CD4-positive, CD25-positive, alpha-beta regulatory T cell (primary cell): ENCODE data around the gene L1CAM. TPM values are rescaled to one million over a fixed set of nuclear protein-coding genes. Genes with fewer than 3 reads are reported as not detected.

Source experiments
- ATAC-seq, 2 donors: fragments of 150-1000 bp; cut with Tn5 transposase; one replicate each; pipeline ENCODE4 v1.10.0; 2021; ENCODE audit warnings: low read depth in 2 of 2, moderate number of reproducible peaks in 2 of 2, moderate library complexity in 1 of 2
- DNase-seq, 3 donors: peaks; one replicate each; pipeline versions ENCODE4 v3.0.0 to v3.0.0-alpha.2; 2012 to 2022; ENCODE audit warnings: mixed read lengths in 1 of 3
- H3K27ac ChIP-seq: one replicate; pipeline ENCODE4 v1.7.0; 2013; ENCODE audit warnings: mild to moderate bottlenecking, low read length; ENCODE audit not compliant: insufficient read depth, poor library complexity, severe bottlenecking
- H3K27me3 ChIP-seq: one replicate; pipeline ENCODE4 v1.7.0; 2013; ENCODE audit warnings: low read length; ENCODE audit not compliant: control insufficient read depth, insufficient read depth
- H3K36me3 ChIP-seq: one replicate; pipeline ENCODE4 v1.7.0; 2013; ENCODE audit warnings: mild to moderate bottlenecking, low read length, moderate library complexity; ENCODE audit not compliant: control insufficient read depth, insufficient read depth
- H3K4me1 ChIP-seq: 2 replicates; pipeline ENCODE4 v1.7.0; 2013; ENCODE audit warnings: mild to moderate bottlenecking, low read length; ENCODE audit not compliant: insufficient read depth, control insufficient read depth, poor library complexity, severe bottlenecking
- H3K4me3 ChIP-seq: one replicate; pipeline ENCODE4 v1.7.0; 2013; ENCODE audit warnings: low read depth, mild to moderate bottlenecking, low read length, moderate library complexity
- H3K9me3 ChIP-seq, 2 experiments: 1 replicate in 1 of 2; 2 replicates in 1 of 2; pipeline ENCODE4 v1.7.0; 2013; ENCODE audit warnings: low read length in 2 of 2, mild to moderate bottlenecking in 1 of 2, moderate library complexity in 1 of 2; ENCODE audit not compliant: control insufficient read depth in 2 of 2
- H3K27ac Mint-ChIP-seq, 3 donors: one replicate each; pipeline ENCODE4 v1.8.0; 2020 to 2022; ENCODE audit warnings: mild to moderate bottlenecking in 3 of 3, mixed read lengths in 3 of 3, moderate library complexity in 2 of 3
- H3K27me3 Mint-ChIP-seq: one replicate; pipeline ENCODE4 v1.8.0; 2022; ENCODE audit warnings: mild to moderate bottlenecking, mixed read lengths
- H3K36me3 Mint-ChIP-seq: one replicate; pipeline ENCODE4 v1.8.0; 2020; ENCODE audit warnings: mixed read lengths
- H3K4me1 Mint-ChIP-seq, 4 donors: one replicate each; pipeline ENCODE4 v1.8.0; 2020 to 2022; ENCODE audit warnings: mixed read lengths in 4 of 4, mild to moderate bottlenecking in 1 of 4
- H3K4me3 Mint-ChIP-seq, 4 donors: one replicate each; pipeline ENCODE4 v1.8.0; 2020 to 2022; ENCODE audit warnings: mild to moderate bottlenecking in 4 of 4, mixed read lengths in 4 of 4, moderate library complexity in 3 of 4
- H3K9me3 Mint-ChIP-seq, 7 donors: one replicate each; pipeline ENCODE4 v1.8.0; 2020 to 2022; ENCODE audit warnings: mixed read lengths in 7 of 7, mild to moderate bottlenecking in 3 of 7, moderate library complexity in 2 of 7
- polyA plus RNA-seq, 4 donors: library from polyadenylated mRNA; unstranded; fragments of 300-500 nt; fragmentation: Illumina TruSeq; gene quantifications; one replicate each; pipeline ENCODE4 v1.2.3, GENCODE V29; 2021
- total RNA-seq: library from RNA; stranded (reverse); gene quantifications from one replicate; pipeline ENCODE4 v1.2.3, GENCODE V29; 2022

The L1CAM gene
- total and polyA plus RNA-seq, 5 donors from 2014 or later = 0.67 to 2.1 TPM; not detected in 3

- Mint-ChIP-seq H3K9me3 (peaks cover 0 to 2% (median 0%) of the 10 kb centered on the region in 7 donors), H3K27ac (peak overlapping the region in 1 of 3 donors; percentile 26), H3K36me3 (no peaks in the 10 kb centered on the region), H3K27me3 (no peaks in the 10 kb centered on the region), H3K4me3 (peak overlapping the region in 1 of 4 donors; percentile 63), H3K4me1 (peaks cover 0 to 29% (median 10%) of the 10 kb centered on the region in 4 donors)
- DNase-seq (no peak), ATAC-seq (no peak)
- Histone ChIP-seq H3K4me3 (no peak overlapping the region), H3K9me3 (no peaks in the 10 kb centered on the region), H3K4me1 (peaks cover 35% of the 10 kb centered on the region), H3K27me3 (no peaks in the 10 kb centered on the region), H3K36me3 (peaks cover 7% of the 10 kb centered on the region), H3K27ac (no peak overlapping the region)
These were observed 20.3 kb upstream of the L1CAM start for GRCh38 chrX:153906126-153906917.

GRCh38 chrX:153905481-153906095, 19.6 kb upstream of the L1CAM start:
- peaks cover 4% of the 10 kb centered on the region for H3K27me3 Mint-ChIP-seq
- no peaks in the 10 kb centered on the region for H3K27me3 ChIP-seq
- H3K27ac ChIP-seq = peak overlapping the region; percentile 23
- no peaks in the 10 kb centered on the region for H3K36me3 Mint-ChIP-seq
- no peak overlapping the region for H3K27ac Mint-ChIP-seq
- no peak for ATAC-seq
- no peak overlapping the region for H3K4me3 Mint-ChIP-seq
- peaks cover 42% of the 10 kb centered on the region for H3K4me1 ChIP-seq
- H3K36me3 ChIP-seq = peaks cover 5% of the 10 kb centered on the region
- peaks cover 0 to 2% (median 0%) of the 10 kb centered on the region in 7 donors for H3K9me3 Mint-ChIP-seq
- DNase-seq = no peak
- H3K4me1 Mint-ChIP-seq = peaks cover 3 to 37% (median 14%) of the 10 kb centered on the region in 4 donors
- no peak overlapping the region for H3K4me3 ChIP-seq
- H3K9me3 ChIP-seq = no peaks in the 10 kb centered on the region

- H3K9me3 Mint-ChIP-seq = peaks cover 0 to 2% (median 0%) of the 10 kb centered on the region in 7 donors
- H3K4me3 Mint-ChIP-seq = peak within 1 kb of the TSS in 3 of 4 donors; percentile 49 to 74 (median 52)
- peak within 1 kb of the TSS; percentile 65 to 97 (median 90) for H3K27ac Mint-ChIP-seq
- peaks cover 5% of the 10 kb centered on the region for H3K27me3 Mint-ChIP-seq
- peak in 1 of 3 donors; percentile 30 for DNase-seq
- H3K36me3 ChIP-seq = peaks cover 3% of the 10 kb centered on the region
- H3K36me3 Mint-ChIP-seq = no peaks in the 10 kb centered on the region
- H3K27me3 ChIP-seq = no peaks in the 10 kb centered on the region
- peaks cover 4 to 38% (median 15%) of the 10 kb centered on the region in 4 donors for H3K4me1 Mint-ChIP-seq
- H3K4me3 ChIP-seq = no peak within 1 kb of the TSS
- peaks cover 45% of the 10 kb centered on the region for H3K4me1 ChIP-seq
- peak within 1 kb of the TSS; percentile 23 for H3K27ac ChIP-seq
- no peaks in the 10 kb centered on the region for H3K9me3 ChIP-seq
- ATAC-seq = peak in 1 of 2 donors; percentile 22
These were observed 18.3 kb upstream of the L1CAM start, which contains the start of gene AVPR2 for GRCh38 chrX:153903991-153904957. Gene AVPR2, plus strand, starts transcription at chrX:153904673. Its CDS starts 473 bp downstream, at chrX:153905146.

DNA sequence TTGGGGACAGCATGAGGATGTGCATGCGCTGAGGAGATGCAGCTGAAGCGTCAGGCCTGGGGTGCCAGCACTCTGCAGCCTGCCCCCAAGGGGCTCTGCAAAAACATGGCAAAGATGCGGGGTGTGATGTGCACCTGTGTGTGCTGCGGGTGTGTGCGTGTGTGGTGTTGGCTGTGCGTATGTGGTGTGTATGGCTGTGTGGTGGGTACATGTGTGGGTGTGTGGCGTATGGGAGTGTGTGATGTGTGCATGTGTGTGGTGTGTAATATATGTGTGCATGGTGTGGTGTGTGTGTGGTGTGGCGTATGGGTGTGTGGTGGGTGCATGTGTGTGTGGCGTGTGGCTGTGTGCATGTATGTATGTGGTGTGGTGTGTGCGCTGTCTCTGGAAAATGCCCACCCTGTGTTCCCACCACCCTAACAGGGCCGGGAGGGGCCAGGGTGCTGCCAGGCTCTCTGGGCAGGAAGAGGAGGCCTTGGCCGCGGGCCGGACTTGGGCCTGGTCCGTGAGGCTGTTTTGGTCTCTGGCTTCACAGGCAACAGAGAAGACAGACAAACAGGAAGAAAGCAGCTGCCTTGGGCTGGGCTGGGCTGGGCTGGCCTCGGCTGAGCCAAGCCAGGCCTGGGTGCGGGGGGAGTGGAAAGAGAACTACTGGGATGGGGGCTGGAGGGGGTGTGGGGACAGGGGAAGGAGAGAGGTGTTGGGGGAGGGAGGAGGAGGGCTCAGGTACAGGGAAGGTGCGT, 17.4 kb upstream of the L1CAM start:
- no peaks in the 10 kb centered on the region for H3K9me3 ChIP-seq
- peaks cover 0 to 2% (median 0%) of the 10 kb centered on the region in 7 donors for H3K9me3 Mint-ChIP-seq
- peaks cover 4 to 38% (median 16%) of the 10 kb centered on the region in 4 donors for H3K4me1 Mint-ChIP-seq
- no peak overlapping the region for H3K4me3 ChIP-seq
- DNase-seq (no peak), ATAC-seq (peak in 1 of 2 donors; percentile 5)
- no peak overlapping the region for H3K27ac ChIP-seq
- peaks cover 45% of the 10 kb centered on the region for H3K4me1 ChIP-seq
- no peaks in the 10 kb centered on the region for H3K36me3 ChIP-seq
- H3K36me3 Mint-ChIP-seq = no peaks in the 10 kb centered on the region
- H3K27me3 ChIP-seq = no peaks in the 10 kb centered on the region
- peaks cover 5% of the 10 kb centered on the region for H3K27me3 Mint-ChIP-seq
- peak overlapping the region in 2 of 4 donors; percentile 49 to 74 for H3K4me3 Mint-ChIP-seq
- peak overlapping the region; percentile 65 to 97 (median 67) for H3K27ac Mint-ChIP-seq

DNA sequence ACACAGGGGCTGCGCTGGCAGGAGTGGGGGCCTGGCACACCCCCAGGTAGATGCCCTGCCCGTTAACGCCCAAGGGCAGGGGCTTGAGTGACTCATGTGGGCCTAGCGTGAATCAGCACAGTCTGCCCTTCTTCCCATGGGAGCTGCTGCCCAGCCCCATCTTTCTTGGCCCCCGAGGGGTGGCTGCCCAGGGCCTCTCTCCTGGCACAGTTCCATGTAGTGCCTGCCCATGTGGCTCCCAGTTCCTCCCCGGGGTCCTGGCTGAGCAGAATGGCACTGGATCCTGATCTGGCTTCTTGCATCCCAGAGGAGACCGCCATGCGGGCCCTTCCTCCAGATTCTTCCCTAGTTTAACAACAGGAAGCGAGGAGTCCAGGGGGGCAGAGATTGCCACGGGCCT, 16.4 kb upstream of the L1CAM start:
- ATAC-seq (no peak), DNase-seq (no peak)
- no peak overlapping the region for H3K4me3 Mint-ChIP-seq
- H3K36me3 Mint-ChIP-seq = no peaks in the 10 kb centered on the region
- Histone ChIP-seq H3K27me3 (no peaks in the 10 kb centered on the region), H3K36me3 (no peaks in the 10 kb centered on the region), H3K4me1 (peaks cover 45% of the 10 kb centered on the region), H3K4me3 (no peak overlapping the region), H3K27ac (no peak overlapping the region), H3K9me3 (no peaks in the 10 kb centered on the region)
- H3K27ac Mint-ChIP-seq = no peak overlapping the region
- peaks cover 0 to 2% (median 0%) of the 10 kb centered on the region in 7 donors for H3K9me3 Mint-ChIP-seq
- peaks cover 5% of the 10 kb centered on the region for H3K27me3 Mint-ChIP-seq
- peaks cover 9 to 38% (median 18%) of the 10 kb centered on the region in 4 donors for H3K4me1 Mint-ChIP-seq

DNA sequence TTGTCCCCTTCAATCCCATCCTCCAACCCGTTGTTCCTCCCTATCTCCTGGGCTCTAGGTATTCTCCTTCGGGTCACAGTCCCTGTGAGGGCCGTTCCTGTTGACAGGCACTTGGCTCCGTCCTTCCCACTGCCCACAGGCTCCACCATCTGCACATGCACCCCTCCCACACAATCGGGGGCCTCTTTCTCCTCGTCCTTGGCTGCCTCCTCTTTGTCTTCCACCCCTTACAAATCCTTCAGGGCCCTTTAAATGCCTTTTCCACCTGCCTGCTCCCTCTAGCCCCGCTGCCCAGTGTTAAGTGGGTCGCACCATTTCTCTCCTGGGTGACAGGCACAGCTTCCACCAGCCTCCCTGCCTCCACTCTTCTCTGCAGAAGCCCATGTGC, 15.8 kb upstream of the L1CAM start:
- Mint-ChIP-seq H3K36me3 (no peaks in the 10 kb centered on the region), H3K27me3 (peaks cover 5% of the 10 kb centered on the region), H3K4me1 (peaks cover 9 to 38% (median 18%) of the 10 kb centered on the region in 4 donors), H3K27ac (peak overlapping the region in 1 of 3 donors; percentile 80), H3K4me3 (peak overlapping the region; percentile 46 to 76 (median 58)), H3K9me3 (peaks cover 0 to 2% (median 0%) of the 10 kb centered on the region in 7 donors)
- ATAC-seq (no peak), DNase-seq (no peak)
- Histone ChIP-seq H3K4me3 (no peak overlapping the region), H3K27me3 (no peaks in the 10 kb centered on the region), H3K4me1 (peaks cover 45% of the 10 kb centered on the region), H3K27ac (no peak overlapping the region), H3K36me3 (no peaks in the 10 kb centered on the region), H3K9me3 (no peaks in the 10 kb centered on the region)
